Upper lobe of left lung (tissue), 4 donors: ENCODE results near the gene LNX1.

Experiments used
- EP300 ChIP-seq, 4 donors: sonication (generic); formaldehyde crosslinking; IDR thresholded peaks; one replicate each; pipeline ENCODE4 v1.5.1; 2017; ENCODE audit warnings: antibody characterized with exemption in 4 of 4, control low read depth in 2 of 4
- POLR2A ChIP-seq, 4 donors: fragments of 450-650 bp; IDR thresholded peaks; one replicate each; pipeline ENCODE4 v1.5.1; 2016 to 2017; ENCODE audit warnings: antibody characterized with exemption in 4 of 4, mild to moderate bottlenecking in 2 of 4
- POLR2AphosphoS5 ChIP-seq, 2 donors: sonication (generic); formaldehyde crosslinking; IDR thresholded peaks; one replicate each; pipeline ENCODE4 v1.5.1; 2017; ENCODE audit warnings: antibody characterized with exemption in 2 of 2
- TF ChIP-seq, protein P1 (sequence below), 6 experiments: fragments of 450-650 bp in 4 of 6; fragments of 200-600 bp in 2 of 6; sonication (generic) in 2 of 6; IDR thresholded peaks; one replicate each; pipeline ENCODE4 v1.5.1; 2016 to 2019; ENCODE audit warnings: antibody characterized with exemption in 6 of 6

DNA sequence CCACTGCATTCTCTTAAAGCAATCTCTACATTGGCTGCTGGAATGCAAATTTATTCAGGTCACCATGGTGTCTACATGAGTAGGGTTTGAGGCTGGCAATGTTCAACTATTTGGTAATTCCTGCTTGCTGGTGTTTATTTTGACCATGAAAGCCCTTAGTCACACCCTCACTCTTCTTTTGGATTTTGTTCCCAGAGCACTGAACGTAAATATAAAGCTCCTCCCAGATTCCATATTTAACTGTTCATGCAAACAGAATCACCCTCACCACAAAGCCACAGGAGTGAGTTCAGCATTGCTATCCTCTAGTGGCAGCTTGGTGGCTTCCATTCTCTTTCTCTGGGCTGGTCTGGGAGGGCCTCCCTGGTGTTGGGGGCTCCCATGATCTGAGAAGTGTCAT is 82.8 kb downstream of the LNX1 start:
- no peak for TF ChIP-seq POLR2A (IDR thresholded peaks at IDR 0.05)
- TF ChIP-seq, protein P1, sequence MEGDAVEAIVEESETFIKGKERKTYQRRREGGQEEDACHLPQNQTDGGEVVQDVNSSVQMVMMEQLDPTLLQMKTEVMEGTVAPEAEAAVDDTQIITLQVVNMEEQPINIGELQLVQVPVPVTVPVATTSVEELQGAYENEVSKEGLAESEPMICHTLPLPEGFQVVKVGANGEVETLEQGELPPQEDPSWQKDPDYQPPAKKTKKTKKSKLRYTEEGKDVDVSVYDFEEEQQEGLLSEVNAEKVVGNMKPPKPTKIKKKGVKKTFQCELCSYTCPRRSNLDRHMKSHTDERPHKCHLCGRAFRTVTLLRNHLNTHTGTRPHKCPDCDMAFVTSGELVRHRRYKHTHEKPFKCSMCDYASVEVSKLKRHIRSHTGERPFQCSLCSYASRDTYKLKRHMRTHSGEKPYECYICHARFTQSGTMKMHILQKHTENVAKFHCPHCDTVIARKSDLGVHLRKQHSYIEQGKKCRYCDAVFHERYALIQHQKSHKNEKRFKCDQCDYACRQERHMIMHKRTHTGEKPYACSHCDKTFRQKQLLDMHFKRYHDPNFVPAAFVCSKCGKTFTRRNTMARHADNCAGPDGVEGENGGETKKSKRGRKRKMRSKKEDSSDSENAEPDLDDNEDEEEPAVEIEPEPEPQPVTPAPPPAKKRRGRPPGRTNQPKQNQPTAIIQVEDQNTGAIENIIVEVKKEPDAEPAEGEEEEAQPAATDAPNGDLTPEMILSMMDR (IDR thresholded peaks at IDR 0.05), result no peak
- TF ChIP-seq POLR2AphosphoS5 (IDR thresholded peaks at IDR 0.05), result no peak
- TF ChIP-seq EP300 (IDR thresholded peaks at IDR 0.05), result no peak
